Limb (tissue), 2 donors: Measurements from ENCODE around the gene SEC22A.

Experiments used
- DNase-seq, 2 donors: peaks; one replicate each; pipeline ENCODE4 v3.0.0-alpha.2; 2016; ENCODE audit errors: extremely low spot score in 2 of 2

The SEC22A gene

GRCh38 chr3:123287051-123287961, 85.6 kb downstream of the SEC22A start:
- no peak for DNase-seq

- DNase-seq: no peak
Observed at GRCh38 chr3:123287962-123288302, 86.2 kb downstream of the SEC22A start.

- DNase-seq: peak in 1 of 2 donors; percentile 17
Observed at GRCh38 chr3:123289391-123290106, 87.8 kb downstream of the SEC22A start.

GRCh38 chr3:123290107-123290930, 88.6 kb downstream of the SEC22A start:
- DNase-seq: peak in 1 of 2 donors; percentile 18

GRCh38 chr3:123290962-123291361, 89.2 kb downstream of the SEC22A start:
- DNase-seq: peak in 1 of 2 donors; percentile 9

GRCh38 chr3:123291404-123291803, 89.7 kb downstream of the SEC22A start:
- no peak for DNase-seq

- DNase-seq: peak in 1 of 2 donors; percentile 21
Observed at GRCh38 chr3:123292321-123293310, 90.9 kb downstream of the SEC22A start.

GRCh38 chr3:123294296-123294938, 92.7 kb downstream of the SEC22A start:
- DNase-seq: no peak

GRCh38 chr3:123295171-123295900, 93.6 kb downstream of the SEC22A start:
- DNase-seq: peak in 1 of 2 donors; percentile 10

- no peak for DNase-seq
Observed at GRCh38 chr3:123295901-123296250, 94.1 kb downstream of the SEC22A start.

- DNase-seq: no peak
Observed at GRCh38 chr3:123296261-123296660, 94.5 kb downstream of the SEC22A start.

- DNase-seq: no peak
Observed at GRCh38 chr3:123296836-123297626, 95.3 kb downstream of the SEC22A start.

- DNase-seq: no peak
Observed at GRCh38 chr3:123297627-123297899, 95.8 kb downstream of the SEC22A start.

GRCh38 chr3:123298903-123299302, 97.2 kb downstream of the SEC22A start:
- DNase-seq: no peak

- no peak for DNase-seq
Observed at GRCh38 chr3:123299581-123299980, 97.8 kb downstream of the SEC22A start.

GRCh38 chr3:123300056-123300455, 98.3 kb downstream of the SEC22A start:
- no peak for DNase-seq

GRCh38 chr3:123300583-123300982, 98.8 kb downstream of the SEC22A start:
- no peak for DNase-seq

- DNase-seq: no peak
Observed at GRCh38 chr3:123301331-123302184, 99.8 kb downstream of the SEC22A start.
